ENCODE data around the gene AKAP11. TPM values are rescaled to one million over a fixed set of nuclear protein-coding genes. Genes with fewer than 3 reads are reported as not detected.
A peak's percentile ranks its signal among the peaks of the same experiment; 100 is the strongest.

AKAP11 gene
- total and polyA plus RNA-seq, 2 of the 8 experiments (the other 6 are each of a cell fraction or from before 2014, with no cell fraction given): 4.5 to 21.9 TPM

- no peak overlapping the region for H4K5ac ChIP-seq (ENCODE audit: insufficient read length, low read depth, low read length)
- H3K4me2 ChIP-seq (ENCODE audit: insufficient read depth in 1 of 2, low read depth in 2 of 2, low read length in 2 of 2): peak overlapping the region; percentile 38 to 94
- H2BK15ac ChIP-seq (ENCODE audit: low read length): no peak overlapping the region
- H3K18ac ChIP-seq (ENCODE audit: extremely low read depth, low read length): no peak overlapping the region
- H3K27me3 ChIP-seq (replicated peaks in 1 of 4; ENCODE audit: control insufficient read depth in 3 of 4, extremely low read depth in 1 of 4, insufficient read depth in 3 of 4, low read length in 3 of 4): no peaks in the 10 kb centered on the region
- no peak overlapping the region for H2BK120ac ChIP-seq (replicated peaks; ENCODE audit: low read depth, low read length)
- peaks cover 2 to 54% of the 10 kb centered on the region in 2 experiments; a peak in 3 of 4 replicates for H3K79me2 ChIP-seq (ENCODE audit: control insufficient read depth in 1 of 2, insufficient read depth in 2 of 2, low read length in 2 of 2)
- H3K79me1 ChIP-seq (ENCODE audit: low read depth, low read length): peaks cover 6% of the 10 kb centered on the region; the same call in 1 of the 2 replicates
- H3K9ac ChIP-seq (replicated peaks in 1 of 4; ENCODE audit: extremely low read depth in 1 of 4, low read depth in 3 of 4, low read length in 3 of 4): peak overlapping the region in 3 of 4 experiments; percentile 13 to 61 (median 46); a peak in 3 of 7 replicates
- H4K8ac ChIP-seq (ENCODE audit: extremely low read depth, insufficient read depth, low read length): no peak overlapping the region
- DNase-seq (ENCODE audit: low read depth in 1 of 2, low spot score in 2 of 2) (no peak), FAIRE-seq (no peak)
- CTCF ChIA-PET (ENCODE audit: partially characterized antibody): interaction anchor here (0.6 to 1.3 kb wide), 3 partner anchors 13 to 224 kb away, joined by 3 to 5 read pairs (median 3); no protein-coding TSS in a partner anchor
- H2BK20ac ChIP-seq (ENCODE audit: low read length): no peak overlapping the region
- H4K91ac ChIP-seq (replicated peaks; ENCODE audit: insufficient read length, low read length): no peak overlapping the region
- H3K4me3 ChIP-seq (ENCODE audit: extremely low read depth in 1 of 4, insufficient read depth in 2 of 4, low read depth in 3 of 4, low read length in 4 of 4): peak overlapping the region; percentile 67 to 85 (median 78)
- no peaks in the 10 kb centered on the region for H3K36me3 ChIP-seq (ENCODE audit: control insufficient read depth in 2 of 4, insufficient read depth in 4 of 4, low read length in 3 of 4)
- H3K4me1 ChIP-seq (replicated peaks in 1 of 4; ENCODE audit: control insufficient read depth in 3 of 4, insufficient read depth in 4 of 4, low read length in 3 of 4): peaks cover 0 to 9% (median 5%) of the 10 kb centered on the region in 4 experiments; a peak in 3 of 7 replicates
- H2BK5ac ChIP-seq (ENCODE audit: low read depth, low read length): no peak overlapping the region
- H2AFZ ChIP-seq (ENCODE audit: low read length): no peak overlapping the region
- H3K14ac ChIP-seq (ENCODE audit: insufficient read length): no peak overlapping the region
- H3K56ac ChIP-seq (replicated peaks; ENCODE audit: insufficient read length, low read depth, low read length): no peak overlapping the region
- H2AK5ac ChIP-seq (ENCODE audit: low read depth, low read length): no peak overlapping the region
- peaks cover 0 to 8% of the 10 kb centered on the region in 2 experiments; a peak in 1 of 4 replicates for H3K9me3 ChIP-seq (ENCODE audit: insufficient read depth in 2 of 2, low read depth in 1 of 2, low read length in 1 of 2)
- no peaks in the 10 kb centered on the region for H4K20me1 ChIP-seq (replicated peaks in 1 of 2; ENCODE audit: control insufficient read depth in 1 of 2, insufficient read depth in 2 of 2, low read length in 2 of 2)
- POLR2A ChIA-PET (ENCODE audit: partially characterized antibody): interaction anchor here (0.7 to 2.4 kb wide), 6 partner anchors 8 to 51 kb away, joined by 3 to 12 read pairs (median 7); no protein-coding TSS in a partner anchor
- peaks cover 3% of the 10 kb centered on the region; the same call in 1 of the 2 replicates for H3K23me2 ChIP-seq (ENCODE audit: low read depth, low read length)
- no peak overlapping the region for H3K27ac ChIP-seq (ENCODE audit: low read depth, low read length)
- H3K23ac ChIP-seq (ENCODE audit: insufficient read length): no peak overlapping the region
- H2BK12ac ChIP-seq (ENCODE audit: low read depth, low read length): no peak overlapping the region
- 45% methylated on average over 4 of the region's 4 CpGs; no CpG with 5 or more reads in 1 of the 2 experiments for WGBS, 2 experiments (ENCODE audit: extremely low coverage in 1 of 2, insufficient coverage in 1 of 2, insufficient read length in 1 of 2, insufficient replicate concordance in 2 of 2, low coverage in 1 of 2, low lambda C conversion rate in 2 of 2, missing lambda C conversion rate in 1 of 2)
- H3K4ac ChIP-seq (replicated peaks; ENCODE audit: insufficient read length, low read depth, low read length): no peak overlapping the region
- no peak for TF ChIP-seq TAF1 (IDR thresholded peaks at IDR 0.05; ENCODE audit: low read depth, low read length)
- no peak for TF ChIP-seq SIN3A (conservative IDR thresholded peaks at IDR 0.05 in 1 of 2, IDR thresholded peaks at IDR 0.05 in 1 of 2; ENCODE audit: low read depth in 1 of 2, low read length in 2 of 2)
- no peak for TF ChIP-seq RXRA (IDR thresholded peaks at IDR 0.05; ENCODE audit: insufficient read depth, low read depth, low read length)
- TF ChIP-seq EP300 (IDR thresholded peaks at IDR 0.05; ENCODE audit: borderline replicate concordance in 1 of 2, low read depth in 2 of 2, low read length in 2 of 2): no peak
- no peak for TF ChIP-seq CHD1 (IDR thresholded peaks at IDR 0.05; ENCODE audit: low read depth, low read length)
- no peak for TF ChIP-seq SIRT6 (IDR thresholded peaks at IDR 0.05; ENCODE audit: low read length)
- TF ChIP-seq KDM5A (IDR thresholded peaks at IDR 0.05; ENCODE audit: low read length): no peak
- no peak for TF ChIP-seq CREB1 (IDR thresholded peaks at IDR 0.05)
- no peak for TF ChIP-seq USF2 (IDR thresholded peaks at IDR 0.05; ENCODE audit: low read length)
- TF ChIP-seq CTBP2 (IDR thresholded peaks at IDR 0.05; ENCODE audit: borderline replicate concordance, insufficient read depth, insufficient read length, low read length): no peak
- no peak for TF ChIP-seq SP4 (IDR thresholded peaks at IDR 0.05; ENCODE audit: low read length)
- TF ChIP-seq JUND (IDR thresholded peaks at IDR 0.05; ENCODE audit: low read length): no peak
- no peak for TF ChIP-seq SP2 (IDR thresholded peaks at IDR 0.05; ENCODE audit: low read length)
Measured at GRCh38 chr13:42272804-42273175, 838 bp downstream of the AKAP11 start.
